ENCODE measurements around the gene SDHAF4.

- TF ChIP-seq CTCF (conservative IDR thresholded peaks at IDR 0.05; ENCODE audit: low read depth, low read length) (no peak), EZH2 (IDR thresholded peaks at IDR 0.05; ENCODE audit: borderline replicate concordance, low read depth, low read length, poor library complexity, severe bottlenecking) (no peak)
Observed at GRCh38 chr6:70599187-70599586, 32.5 kb downstream of the SDHAF4 start.
